OCI-LY1 (cell line): ENCODE results near the gene KIAA0232.
"Not testable (repeated sequence)": the region's sequence is repeated elsewhere in the genome, so short reads cannot be mapped to it uniquely, and the experiment has no call there.

Experiments used
- H2AFZ ChIP-seq: fragments of 200-600 bp; sonication (generic), shearing (Covaris generic); 2 replicates; pipeline ENCODE4 v1.6.0; 2014; ENCODE audit warnings: antibody characterized with exemption, mild to moderate bottlenecking, low read length
- H3F3A ChIP-seq: fragments of 200-600 bp; sonication (generic), shearing (Covaris generic); 2 replicates; pipeline ENCODE4 v1.6.0; 2014; ENCODE audit warnings: mild to moderate bottlenecking, antibody characterized with exemption, low read length, moderate library complexity; ENCODE audit not compliant: insufficient read depth
- H3K27ac ChIP-seq: fragments of 200-600 bp; sonication (generic); 2 replicates; pipeline ENCODE4 v1.5.1; 2014; ENCODE audit warnings: low read length, mixed run types, mild to moderate bottlenecking, low read depth; ENCODE audit not compliant: poor library complexity, severe bottlenecking
- H3K27me3 ChIP-seq: fragments of 200-600 bp; sonication (generic); 2 replicates; pipeline ENCODE4 v1.6.0; 2014; ENCODE audit warnings: antibody characterized with exemption, mild to moderate bottlenecking, low read length, moderate library complexity; ENCODE audit not compliant: insufficient read depth
- H3K36me3 ChIP-seq: fragments of 200-600 bp; sonication (generic); 2 replicates; pipeline ENCODE4 v1.6.1; 2014; ENCODE audit warnings: mild to moderate bottlenecking, antibody characterized with exemption, low read length, moderate library complexity, mixed read lengths; ENCODE audit not compliant: insufficient read depth
- H3K4me1 ChIP-seq: fragments of 200-600 bp; sonication (generic); 2 replicates; pipeline ENCODE4 v1.5.1; 2014; ENCODE audit warnings: mild to moderate bottlenecking, low read length, moderate library complexity; ENCODE audit not compliant: insufficient read depth, severe bottlenecking
- H3K4me2 ChIP-seq: fragments of 200-600 bp; sonication (generic), shearing (Covaris generic); 2 replicates; pipeline ENCODE4 v1.6.1; 2014; ENCODE audit warnings: low read length
- H3K4me3 ChIP-seq: fragments of 200-600 bp; sonication (generic); 2 replicates; pipeline ENCODE4 v1.5.1; 2014; ENCODE audit warnings: low read length, low read depth, mild to moderate bottlenecking, mixed read lengths; ENCODE audit not compliant: poor library complexity, severe bottlenecking
- H3K79me2 ChIP-seq: fragments of 200-600 bp; shearing (Covaris generic); 2 replicates; pipeline ENCODE4 v1.6.1; 2016; ENCODE audit warnings: mixed run types, low read length, mixed read lengths; ENCODE audit not compliant: insufficient read depth
- H3K9ac ChIP-seq: fragments of 200-600 bp; sonication (generic), shearing (Covaris generic); 2 replicates; pipeline ENCODE4 v1.6.1; 2014; ENCODE audit warnings: mild to moderate bottlenecking, low read length, mixed read lengths
- H3K9me2 ChIP-seq: fragments of 200-600 bp; sonication (generic), shearing (Covaris generic); 2 replicates; pipeline ENCODE4 v1.6.1; 2014; ENCODE audit warnings: low read depth, mild to moderate bottlenecking, low read length, mixed read lengths
- H3K9me3 ChIP-seq: fragments of 200-600 bp; shearing (Covaris generic); 2 replicates; pipeline ENCODE4 v1.6.1; 2014; ENCODE audit warnings: low read length, mixed read lengths
- H4K20me1 ChIP-seq: fragments of 200-600 bp; sonication (generic), shearing (Covaris generic); 2 replicates; pipeline ENCODE4 v1.6.0; 2016; ENCODE audit warnings: mild to moderate bottlenecking, low read length; ENCODE audit not compliant: insufficient read depth
- CTCF ChIP-seq: fragments of 200-600 bp; sonication (generic), shearing (Covaris generic); IDR thresholded peaks from 2 replicates; pipeline ENCODE4 v1.5.1; 2017; ENCODE audit warnings: mild to moderate bottlenecking, antibody characterized with exemption, low read length, moderate library complexity, mixed read lengths
- EZH2 ChIP-seq: fragments of 200-600 bp; sonication (generic), shearing (Covaris generic); IDR thresholded peaks from 2 replicates; pipeline ENCODE4 v1.8.0; 2017; ENCODE audit warnings: borderline replicate concordance, mixed run types, mild to moderate bottlenecking, antibody characterized with exemption, low read length, moderate library complexity, mixed read lengths

KIAA0232 gene

GRCh38 chr4:6909970-6910339, 127.4 kb downstream of the KIAA0232 start:
- Histone ChIP-seq H3K79me2 (no peaks in the 10 kb centered on the region), H3K4me2 (peak overlapping the region; percentile 96), H3F3A (no peaks in the 10 kb centered on the region)

DNA sequence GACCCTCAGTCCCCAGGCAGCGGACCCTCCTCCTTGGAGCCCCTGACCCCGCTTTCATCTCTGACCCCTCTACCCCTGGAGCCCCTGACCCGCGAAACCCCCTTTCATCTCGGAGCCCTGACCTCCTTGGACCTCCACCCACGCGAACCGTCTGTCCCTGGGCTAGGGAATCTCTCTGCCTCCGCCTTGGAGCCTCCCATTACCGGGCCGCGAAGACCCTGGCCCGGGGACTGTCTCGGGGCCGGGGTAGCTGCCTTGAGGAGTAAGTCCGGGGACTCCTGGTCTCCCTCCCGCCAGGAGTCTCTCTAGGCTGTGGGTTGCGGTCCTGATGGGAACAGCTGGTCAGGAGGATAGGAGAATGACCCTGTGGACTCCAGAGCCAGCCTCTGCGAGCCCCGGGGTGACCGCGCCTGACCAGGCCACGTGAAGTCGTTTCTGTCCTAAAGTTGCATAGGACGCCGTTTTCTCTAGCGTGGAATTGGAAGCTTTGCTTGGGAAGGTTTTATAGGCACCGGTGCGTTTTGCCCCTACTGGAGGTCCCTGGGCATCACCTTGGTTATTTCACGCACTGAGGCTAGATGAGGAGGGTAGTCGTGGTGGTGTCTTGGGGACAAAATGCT, 127.9 kb downstream of the KIAA0232 start:
- no peaks in the 10 kb centered on the region for H3K79me2 ChIP-seq
- H3K36me3 ChIP-seq = no peaks in the 10 kb centered on the region
- H3K9me2 ChIP-seq = no peaks in the 10 kb centered on the region
- H3K9me3 ChIP-seq = no peaks in the 10 kb centered on the region
- peaks cover 46% of the 10 kb centered on the region for H3K4me1 ChIP-seq
- peak overlapping the region; percentile 71 for H3K4me3 ChIP-seq
- H3F3A ChIP-seq = no peaks in the 10 kb centered on the region
- no peaks in the 10 kb centered on the region for H4K20me1 ChIP-seq
- TF ChIP-seq CTCF (no peak), EZH2 (no peak)
- H3K27ac ChIP-seq = peak overlapping the region; percentile 79
- no peak overlapping the region for H2AFZ ChIP-seq
- H3K9ac ChIP-seq = peak overlapping the region; percentile 87
- H3K27me3 ChIP-seq = no peaks in the 10 kb centered on the region
- peak overlapping the region; percentile 96 for H3K4me2 ChIP-seq

More at GRCh38 chr4:6909970-6910339, 127.4 kb downstream of the KIAA0232 start:
- Histone ChIP-seq H3K9ac (peak overlapping the region; percentile 87), H4K20me1 (no peaks in the 10 kb centered on the region), H3K27ac (peak overlapping the region; percentile 79), H2AFZ (no peak overlapping the region), H3K4me1 (peaks cover 41% of the 10 kb centered on the region), H3K27me3 (no peaks in the 10 kb centered on the region), H3K4me3 (peak overlapping the region; percentile 71), H3K36me3 (no peaks in the 10 kb centered on the region), H3K9me3 (no peaks in the 10 kb centered on the region), H3K9me2 (no peaks in the 10 kb centered on the region)
- TF ChIP-seq CTCF (no peak), EZH2 (no peak)

GRCh38 chr4:6910960-6911874, 128.7 kb downstream of the KIAA0232 start:
- Histone ChIP-seq H3K79me2 (no peaks in the 10 kb centered on the region), H3K9me3 (no peaks in the 10 kb centered on the region), H3K27me3 (no peaks in the 10 kb centered on the region), H3K9ac (peak overlapping the region; percentile 87), H3K4me1 (peaks cover 52% of the 10 kb centered on the region), H2AFZ (no peak overlapping the region), H3K4me2 (peak overlapping the region; percentile 96), H3K4me3 (peak overlapping the region; percentile 71), H3K9me2 (no peaks in the 10 kb centered on the region), H3K27ac (peak overlapping the region; percentile 79), H4K20me1 (no peaks in the 10 kb centered on the region), H3F3A (no peaks in the 10 kb centered on the region), H3K36me3 (no peaks in the 10 kb centered on the region)
- TF ChIP-seq CTCF (no peak), EZH2 (no peak)

GRCh38 chr4:6911917-6912316, 129.4 kb downstream of the KIAA0232 start:
- peak overlapping the region; percentile 71 for H3K4me3 ChIP-seq
- not testable (repeated sequence) for H3F3A ChIP-seq, H3K79me2 ChIP-seq, H3K36me3 ChIP-seq, H3K9me2 ChIP-seq, H3K27me3 ChIP-seq, H3K9me3 ChIP-seq, H2AFZ ChIP-seq, H4K20me1 ChIP-seq
- H3K4me1 ChIP-seq = peaks cover 59% of the 10 kb centered on the region
- H3K4me2 ChIP-seq = peak overlapping the region; percentile 96; the same call in 1 of the 2 replicates
- peak overlapping the region; percentile 79 for H3K27ac ChIP-seq
- H3K9ac ChIP-seq = 0 out of 2 replicates have a peak overlapping the region, but pooled peaks have one; percentile 87
